Measurements from ENCODE around the gene VSIG10L2.
A peak's percentile ranks its signal among the peaks of the same experiment; 100 is the strongest.

VSIG10L2 gene

GRCh38 chr11:125922156-125922555 is 23.7 kb upstream of the VSIG10L2 start:
- Mint-ChIP-seq H3K27me3 (ENCODE audit: low read depth, poor library complexity) (peaks cover 15% of the 10 kb centered on the region), H3K36me3 (ENCODE audit: low read depth) (no peaks in the 10 kb centered on the region), H3K27ac (no peak overlapping the region), H3K9me3 (no peaks in the 10 kb centered on the region), H3K4me1 (peaks cover 18% of the 10 kb centered on the region), H3K4me3 (no peak overlapping the region)
- TF ChIP-seq CTCF (IDR thresholded peaks at IDR 0.05), result no peak
- DNase-seq, result no peak

GRCh38 chr11:125923012-125923579 is 22.7 kb upstream of the VSIG10L2 start:
- no peaks in the 10 kb centered on the region for H3K9me3 Mint-ChIP-seq
- H3K4me3 Mint-ChIP-seq, result no peak overlapping the region
- no peak overlapping the region for H3K27ac Mint-ChIP-seq
- H3K36me3 Mint-ChIP-seq (ENCODE audit: low read depth), result no peaks in the 10 kb centered on the region
- peak; percentile 66 for DNase-seq
- peaks cover 18% of the 10 kb centered on the region for H3K4me1 Mint-ChIP-seq
- H3K27me3 Mint-ChIP-seq (ENCODE audit: low read depth, poor library complexity), result peaks cover 15% of the 10 kb centered on the region
- TF ChIP-seq CTCF (IDR thresholded peaks at IDR 0.05), result peak; percentile 80

- DNase-seq, result no peak
- TF ChIP-seq CTCF (IDR thresholded peaks at IDR 0.05), result no peak
- no peak overlapping the region for H3K4me3 Mint-ChIP-seq
Observed at GRCh38 chr11:125923633-125924032, 22.2 kb upstream of the VSIG10L2 start.

GRCh38 chr11:125924384-125925007 is 21.3 kb upstream of the VSIG10L2 start:
- DNase-seq, result no peak
- H3K27me3 Mint-ChIP-seq (ENCODE audit: low read depth, poor library complexity), result peaks cover 12% of the 10 kb centered on the region
- H3K27ac Mint-ChIP-seq, result no peak overlapping the region
- no peaks in the 10 kb centered on the region for H3K9me3 Mint-ChIP-seq
- H3K4me3 Mint-ChIP-seq, result no peak overlapping the region
- H3K4me1 Mint-ChIP-seq, result peaks cover 18% of the 10 kb centered on the region
- no peaks in the 10 kb centered on the region for H3K36me3 Mint-ChIP-seq (ENCODE audit: low read depth)
- TF ChIP-seq CTCF (IDR thresholded peaks at IDR 0.05), result no peak

More at GRCh38 chr11:125923633-125924032, 22.2 kb upstream of the VSIG10L2 start:
- Mint-ChIP-seq H3K9me3 (no peaks in the 10 kb centered on the region), H3K4me1 (peaks cover 18% of the 10 kb centered on the region), H3K36me3 (ENCODE audit: low read depth) (no peaks in the 10 kb centered on the region), H3K27me3 (ENCODE audit: low read depth, poor library complexity) (peaks cover 15% of the 10 kb centered on the region), H3K27ac (no peak overlapping the region)

GRCh38 chr11:125925247-125925740 is 20.6 kb upstream of the VSIG10L2 start:
- TF ChIP-seq CTCF (IDR thresholded peaks at IDR 0.05), result no peak
- no peaks in the 10 kb centered on the region for H3K36me3 Mint-ChIP-seq (ENCODE audit: low read depth)
- H3K4me3 Mint-ChIP-seq, result no peak overlapping the region
- DNase-seq, result no peak
- H3K27me3 Mint-ChIP-seq (ENCODE audit: low read depth, poor library complexity), result peaks cover 12% of the 10 kb centered on the region
- no peak overlapping the region for H3K27ac Mint-ChIP-seq
- no peaks in the 10 kb centered on the region for H3K9me3 Mint-ChIP-seq
- H3K4me1 Mint-ChIP-seq, result peaks cover 18% of the 10 kb centered on the region

GRCh38 chr11:125925804-125926203 is 20.0 kb upstream of the VSIG10L2 start:
- no peak for TF ChIP-seq CTCF (IDR thresholded peaks at IDR 0.05)
- Mint-ChIP-seq H3K27me3 (ENCODE audit: low read depth, poor library complexity) (peaks cover 10% of the 10 kb centered on the region), H3K36me3 (ENCODE audit: low read depth) (no peaks in the 10 kb centered on the region), H3K4me3 (no peak overlapping the region), H3K9me3 (no peaks in the 10 kb centered on the region), H3K27ac (no peak overlapping the region), H3K4me1 (peaks cover 18% of the 10 kb centered on the region)
- DNase-seq, result no peak

Measured in nephron progenitor cell (in vitro differentiated cells).